ENCODE results near the gene EWSR1.

GRCh38 chr22:29331213-29331612 is 63.1 kb downstream of the EWSR1 start:
- no peak for TF ChIP-seq CTCF (tag by site-specific recombination; IDR thresholded peaks at IDR 0.05)
- TF ChIP-seq IKZF3 (tag by site-specific recombination; IDR thresholded peaks at IDR 0.05): no peak
- no peak for TF ChIP-seq ZNF341 (tag by site-specific recombination; IDR thresholded peaks at IDR 0.05; ENCODE audit: low read depth)

Measured in HEK293 (cell line).